GM06990 (cell line): Measurements from ENCODE around the gene DISC1.

Experiments
- DNase-seq: peaks from one replicate; pipeline ENCODE4 v3.0.0-alpha.2; 2011; ENCODE audit not compliant: insufficient read length; ENCODE audit errors: extremely low read depth
- H3K27me3 ChIP-seq: replicated peaks from 2 replicates; pipeline ENCODE4 v1.6.0; 2011; ENCODE audit warnings: low read length; ENCODE audit not compliant: control insufficient read depth, insufficient read depth
- H3K36me3 ChIP-seq: 2 replicates; pipeline ENCODE4 v1.5.1; 2011; ENCODE audit warnings: low read length; ENCODE audit not compliant: control insufficient read depth, insufficient read depth
- H3K4me3 ChIP-seq: replicated peaks from 2 replicates; pipeline ENCODE4 v1.5.1; 2011; ENCODE audit warnings: low read depth, mild to moderate bottlenecking, control low read depth, low read length
- CTCF ChIP-seq: IDR thresholded peaks from 2 replicates; pipeline ENCODE4 v1.5.1; 2011; ENCODE audit warnings: low read length, control low read depth, mild to moderate bottlenecking, inconsistent platforms; ENCODE audit not compliant: insufficient read depth, poor library complexity, severe bottlenecking

The DISC1 gene

GRCh38 chr1:231998791-231999190 is 372.2 kb downstream of the DISC1 start:
- no peak for TF ChIP-seq CTCF
- no peak for DNase-seq
- Histone ChIP-seq H3K4me3 (no peak overlapping the region), H3K27me3 (no peaks in the 10 kb centered on the region), H3K36me3 (no peaks in the 10 kb centered on the region)

- DNase-seq: no peak
- Histone ChIP-seq H3K4me3 (no peak overlapping the region), H3K36me3 (no peaks in the 10 kb centered on the region), H3K27me3 (no peaks in the 10 kb centered on the region)
- TF ChIP-seq CTCF: no peak
These were observed 378.7 kb downstream of the DISC1 start for GRCh38 chr1:232005300-232005699.

- TF ChIP-seq CTCF: no peak
- DNase-seq: no peak
- no peaks in the 10 kb centered on the region for H3K27me3 ChIP-seq
- H3K4me3 ChIP-seq: no peak overlapping the region
- no peaks in the 10 kb centered on the region for H3K36me3 ChIP-seq
These were observed 383.2 kb downstream of the DISC1 start for GRCh38 chr1:232009741-232010140.

GRCh38 chr1:232011961-232012360 is 385.4 kb downstream of the DISC1 start:
- TF ChIP-seq CTCF: no peak
- DNase-seq: no peak
- no peaks in the 10 kb centered on the region; the same call in 1 of the 2 replicates for H3K27me3 ChIP-seq
- no peak overlapping the region for H3K4me3 ChIP-seq
- H3K36me3 ChIP-seq: no peaks in the 10 kb centered on the region

GRCh38 chr1:232012773-232013386 is 386.3 kb downstream of the DISC1 start:
- Histone ChIP-seq H3K4me3 (no peak overlapping the region), H3K36me3 (no peaks in the 10 kb centered on the region), H3K27me3 (no peaks in the 10 kb centered on the region; the same call in 1 of the 2 replicates)
- no peak for DNase-seq
- no peak for TF ChIP-seq CTCF

- DNase-seq: no peak
- no peaks in the 10 kb centered on the region for H3K36me3 ChIP-seq
- no peak overlapping the region for H3K4me3 ChIP-seq
- TF ChIP-seq CTCF: no peak
- H3K27me3 ChIP-seq: no peaks in the 10 kb centered on the region; the same call in 1 of the 2 replicates
These were observed 388.4 kb downstream of the DISC1 start for GRCh38 chr1:232014941-232015340.
